GM23338 (cell line): ENCODE data around the gene SLC4A8. TPM values are rescaled to one million over a fixed set of nuclear protein-coding genes. Genes with fewer than 3 reads are reported as not detected.

Source experiments
- ATAC-seq: fragments of 200-7000 bp; cut with Tn5 transposase; 3 replicates; pipeline ENCODE4 v1.9.1; 2020
- DNase-seq: peaks from one replicate; pipeline ENCODE4 v3.0.0-alpha.2; 2015; ENCODE audit warnings: low spot score
- H2AFZ ChIP-seq: fragments of 200-600 bp; sonication (generic); 2 replicates; pipeline ENCODE4 v1.8.0; 2016; ENCODE audit warnings: antibody characterized with exemption, mild to moderate bottlenecking, moderate library complexity
- H3F3A ChIP-seq: fragments of 200-600 bp; sonication (generic); replicated peaks from 2 replicates; pipeline ENCODE4 v1.8.0; 2017; ENCODE audit warnings: antibody characterized with exemption, mixed run types, low read depth
- H3K27ac ChIP-seq: fragments of 200-600 bp; sonication (generic); 2 replicates; pipeline ENCODE4 v1.6.1; 2016; ENCODE audit warnings: low read depth
- H3K27me3 ChIP-seq: fragments of 200-600 bp; sonication (generic); 2 replicates; pipeline ENCODE4 v1.8.0; 2016; ENCODE audit warnings: mild to moderate bottlenecking, mixed run types, moderate library complexity; ENCODE audit not compliant: insufficient read depth
- H3K36me3 ChIP-seq: fragments of 200-600 bp; sonication (generic); 2 replicates; pipeline ENCODE4 v1.8.0; 2016; ENCODE audit warnings: mild to moderate bottlenecking; ENCODE audit not compliant: insufficient read depth
- H3K4me1 ChIP-seq: fragments of 200-600 bp; sonication (generic); 2 replicates; pipeline ENCODE4 v1.8.0; 2016; ENCODE audit warnings: mild to moderate bottlenecking, moderate library complexity; ENCODE audit not compliant: insufficient read depth
- H3K4me2 ChIP-seq: fragments of 200-600 bp; sonication (generic); 2 replicates; pipeline ENCODE4 v1.7.1; 2017; ENCODE audit warnings: mixed run types
- H3K4me3 ChIP-seq: fragments of 200-600 bp; sonication (generic); 2 replicates; pipeline ENCODE4 v1.6.1; 2016; ENCODE audit warnings: mixed run types
- H3K79me2 ChIP-seq: fragments of 200-600 bp; sonication (generic); replicated peaks from 2 replicates; pipeline ENCODE4 v1.8.0; 2017; ENCODE audit warnings: mild to moderate bottlenecking; ENCODE audit not compliant: insufficient read depth
- H3K9me2 ChIP-seq: fragments of 200-600 bp; sonication (generic); 2 replicates; pipeline ENCODE4 v1.8.0; 2017; ENCODE audit not compliant: insufficient read depth
- H4K20me1 ChIP-seq: fragments of 200-600 bp; sonication (generic); replicated peaks from 2 replicates; pipeline ENCODE4 v1.8.0; 2017; ENCODE audit warnings: mild to moderate bottlenecking; ENCODE audit not compliant: insufficient read depth
- H3K27ac Mint-ChIP-seq: 2 replicates; pipeline ENCODE4 v1.8.0; 2020; ENCODE audit warnings: inconsistent platforms, mild to moderate bottlenecking, moderate library complexity, mixed read lengths
- H3K27me3 Mint-ChIP-seq: 3 replicates; pipeline ENCODE4 v1.8.0; 2022; ENCODE audit warnings: low read depth, mild to moderate bottlenecking, moderate library complexity, mixed read lengths, inconsistent platforms; ENCODE audit not compliant: insufficient read depth, poor library complexity
- H3K36me3 Mint-ChIP-seq: 3 replicates; pipeline ENCODE4 v1.8.0; 2021; ENCODE audit warnings: low read depth, mild to moderate bottlenecking, inconsistent platforms, moderate library complexity, mixed read lengths
- H3K4me1 Mint-ChIP-seq: 3 replicates; pipeline ENCODE4 v1.8.0; 2020; ENCODE audit warnings: mild to moderate bottlenecking, inconsistent platforms, mixed read lengths
- H3K4me3 Mint-ChIP-seq: 3 replicates; pipeline ENCODE4 v1.8.0; 2021; ENCODE audit warnings: moderate library complexity, mild to moderate bottlenecking, inconsistent platforms, mixed read lengths
- H3K9me3 Mint-ChIP-seq: 3 replicates; pipeline ENCODE4 v1.8.0; 2020; ENCODE audit warnings: moderate library complexity, mild to moderate bottlenecking, inconsistent platforms, mixed read lengths
- CREB1 ChIP-seq: fragments of 250-450 bp; sonication (Bioruptor Pico); IDR thresholded peaks from 2 replicates; pipeline ENCODE4 v1.5.0; 2020; ENCODE audit warnings: low read depth, mild to moderate bottlenecking, moderate library complexity
- EZH2 ChIP-seq: fragments of 200-600 bp; sonication (generic); IDR thresholded peaks from one replicate; pipeline ENCODE4 v1.8.0; 2017; ENCODE audit warnings: antibody characterized with exemption, mild to moderate bottlenecking, low read depth; ENCODE audit not compliant: unreplicated experiment
- EZH2phosphoT487 ChIP-seq: fragments of 200-600 bp; sonication (generic); IDR thresholded peaks from one replicate; pipeline ENCODE4 v1.8.1; 2018; ENCODE audit warnings: antibody characterized with exemption; ENCODE audit not compliant: unreplicated experiment
- JUNB ChIP-seq: IDR thresholded peaks from one replicate; pipeline ENCODE4 v1.6.1; 2016; ENCODE audit warnings: antibody characterized with exemption; ENCODE audit not compliant: unreplicated experiment
- NANOG ChIP-seq: IDR thresholded peaks from 2 replicates; pipeline ENCODE4 v1.6.1; 2016; ENCODE audit warnings: antibody characterized with exemption, borderline replicate concordance
- POLR2AphosphoS5 ChIP-seq: IDR thresholded peaks from 2 replicates; pipeline ENCODE4 v1.6.1; 2016; ENCODE audit warnings: antibody characterized with exemption, low read depth
- STAT1 ChIP-seq: IDR thresholded peaks from one replicate; pipeline ENCODE4 v1.6.1; 2016; ENCODE audit warnings: antibody characterized with exemption; ENCODE audit not compliant: unreplicated experiment
- ZNF331 ChIP-seq: fragments of 250-450 bp; sonication (Bioruptor Pico); IDR thresholded peaks from 2 replicates; pipeline ENCODE4 v1.5.0; 2020; ENCODE audit warnings: low read depth, mild to moderate bottlenecking, moderate library complexity
- ZNF462 ChIP-seq: fragments of 250-450 bp; sonication (Bioruptor Pico); IDR thresholded peaks from 2 replicates; pipeline ENCODE4 v1.5.0; 2020; ENCODE audit warnings: mild to moderate bottlenecking, moderate library complexity
- polyA plus RNA-seq: library from polyadenylated mRNA; unstranded; fragments of >200 nt; fragmentation: Nextera tagmentation; extraction: Ambion mirVana; gene quantifications from 2 replicates; pipeline ENCODE4 v1.2.1, GENCODE V29; 2016
- total RNA-seq: library from RNA; depleted of rRNA; stranded (reverse); fragments of >200 nt; shearing (Covaris generic); gene quantifications from 2 replicates; pipeline ENCODE4 v1.2.3, GENCODE V29; 2014
- TF ChIP-seq, protein P1 (sequence below): IDR thresholded peaks from 2 replicates; pipeline ENCODE4 v1.6.1; 2016; ENCODE audit warnings: antibody characterized with exemption
- TF ChIP-seq, protein P2 (sequence below), 2 experiments: fragments of 200-600 bp in 1 of 2; sonication (generic) in 1 of 2; conservative IDR thresholded peaks; 2 replicates each; pipeline versions ENCODE4 v1.5.1 to v1.6.1; 2016 to 2017; ENCODE audit warnings: antibody characterized with exemption in 2 of 2, low read depth in 2 of 2, mild to moderate bottlenecking in 2 of 2, moderate library complexity in 1 of 2

Gene SLC4A8
- total and polyA plus RNA-seq, 2 experiments from 2014 or later, result 7.6 to 9.2 TPM

- TF ChIP-seq NANOG (no peak), POLR2AphosphoS5 (no peak), JUNB (no peak), ZNF331 (CRISPR knock-in tag) (no peak)
- TF ChIP-seq, protein P1, sequence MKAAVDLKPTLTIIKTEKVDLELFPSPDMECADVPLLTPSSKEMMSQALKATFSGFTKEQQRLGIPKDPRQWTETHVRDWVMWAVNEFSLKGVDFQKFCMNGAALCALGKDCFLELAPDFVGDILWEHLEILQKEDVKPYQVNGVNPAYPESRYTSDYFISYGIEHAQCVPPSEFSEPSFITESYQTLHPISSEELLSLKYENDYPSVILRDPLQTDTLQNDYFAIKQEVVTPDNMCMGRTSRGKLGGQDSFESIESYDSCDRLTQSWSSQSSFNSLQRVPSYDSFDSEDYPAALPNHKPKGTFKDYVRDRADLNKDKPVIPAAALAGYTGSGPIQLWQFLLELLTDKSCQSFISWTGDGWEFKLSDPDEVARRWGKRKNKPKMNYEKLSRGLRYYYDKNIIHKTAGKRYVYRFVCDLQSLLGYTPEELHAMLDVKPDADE, result no peak
Measured at GRCh38 chr12:51493281-51493680, 68.7 kb downstream of the SLC4A8 start (continued).

DNA sequence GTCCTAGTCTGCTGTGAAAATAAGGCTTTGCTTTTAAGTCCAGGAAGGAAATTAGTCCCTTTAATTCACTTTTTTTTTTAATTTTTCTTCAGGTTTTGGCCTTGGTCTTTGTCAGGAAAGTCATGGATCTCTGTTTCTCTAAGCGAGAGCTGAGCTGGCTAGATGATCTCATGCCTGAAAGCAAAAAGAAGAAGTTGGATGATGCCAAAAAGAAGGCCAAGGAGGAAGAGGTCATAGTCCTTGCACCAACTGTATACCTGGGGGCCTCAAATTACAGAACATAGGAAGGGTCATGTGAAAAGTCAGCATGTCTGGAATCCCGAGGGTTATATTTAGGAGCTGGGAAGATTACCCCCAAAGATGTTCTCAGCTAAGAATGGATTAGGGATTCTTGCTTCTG lies 72.3 kb downstream of the SLC4A8 start:
- no peaks in the 10 kb centered on the region for H3K36me3 Mint-ChIP-seq
- DNase-seq, result no peak
- TF ChIP-seq, protein P1, result no peak
- no peak for TF ChIP-seq CREB1 (CRISPR knock-in tag)
- no peak for TF ChIP-seq STAT1
- TF ChIP-seq NANOG, result no peak
- TF ChIP-seq ZNF331 (CRISPR knock-in tag), result no peak
- TF ChIP-seq EZH2phosphoT487, result no peak
- TF ChIP-seq, protein P2, sequence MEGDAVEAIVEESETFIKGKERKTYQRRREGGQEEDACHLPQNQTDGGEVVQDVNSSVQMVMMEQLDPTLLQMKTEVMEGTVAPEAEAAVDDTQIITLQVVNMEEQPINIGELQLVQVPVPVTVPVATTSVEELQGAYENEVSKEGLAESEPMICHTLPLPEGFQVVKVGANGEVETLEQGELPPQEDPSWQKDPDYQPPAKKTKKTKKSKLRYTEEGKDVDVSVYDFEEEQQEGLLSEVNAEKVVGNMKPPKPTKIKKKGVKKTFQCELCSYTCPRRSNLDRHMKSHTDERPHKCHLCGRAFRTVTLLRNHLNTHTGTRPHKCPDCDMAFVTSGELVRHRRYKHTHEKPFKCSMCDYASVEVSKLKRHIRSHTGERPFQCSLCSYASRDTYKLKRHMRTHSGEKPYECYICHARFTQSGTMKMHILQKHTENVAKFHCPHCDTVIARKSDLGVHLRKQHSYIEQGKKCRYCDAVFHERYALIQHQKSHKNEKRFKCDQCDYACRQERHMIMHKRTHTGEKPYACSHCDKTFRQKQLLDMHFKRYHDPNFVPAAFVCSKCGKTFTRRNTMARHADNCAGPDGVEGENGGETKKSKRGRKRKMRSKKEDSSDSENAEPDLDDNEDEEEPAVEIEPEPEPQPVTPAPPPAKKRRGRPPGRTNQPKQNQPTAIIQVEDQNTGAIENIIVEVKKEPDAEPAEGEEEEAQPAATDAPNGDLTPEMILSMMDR (conservative IDR thresholded peaks at IDR 0.05; ENCODE audit: low read depth in 2 of 2), result no peak
- no peak for TF ChIP-seq ZNF462 (CRISPR knock-in tag)
- no peak for TF ChIP-seq JUNB
- no peak for TF ChIP-seq EZH2

More for the DNA sequence above, 72.3 kb downstream of the SLC4A8 start:
- Mint-ChIP-seq H3K27me3 (no peaks in the 10 kb centered on the region), H3K4me3 (no peak overlapping the region), H3K4me1 (no peaks in the 10 kb centered on the region), H3K9me3 (no peaks in the 10 kb centered on the region), H3K27ac (no peak overlapping the region)
- Histone ChIP-seq H3K27ac (no peak overlapping the region), H3K4me3 (no peak overlapping the region), H3K27me3 (no peaks in the 10 kb centered on the region), H3K79me2 (no peaks in the 10 kb centered on the region), H2AFZ (no peak overlapping the region), H3K9me2 (no peaks in the 10 kb centered on the region), H3K4me1 (no peaks in the 10 kb centered on the region), H3F3A (no peaks in the 10 kb centered on the region), H3K4me2 (no peak overlapping the region), H3K36me3 (no peaks in the 10 kb centered on the region), H4K20me1 (no peaks in the 10 kb centered on the region)
- no peak for ATAC-seq
